SK-N-SH treated with all-trans-retinoic acid at 6 μM for 48 hours (cell line): ENCODE measurements around the gene PRRC1.

Experiments
- ATAC-seq: fragments of 200-7000 bp; cut with Tn5 transposase; 3 replicates; pipeline ENCODE4 v1.9.1; 2020; ENCODE audit warnings: mild to moderate bottlenecking, moderate library complexity
- ARNTL ChIP-seq: fragments of 450-650 bp; formaldehyde crosslinking; IDR thresholded peaks from 2 replicates; pipeline ENCODE4 v1.5.0; 2020; ENCODE audit warnings: low read depth, mild to moderate bottlenecking, moderate library complexity, borderline replicate concordance
- BACH2 ChIP-seq: fragments of 250-450 bp; sonication (Bioruptor Pico); IDR thresholded peaks from 2 replicates; pipeline ENCODE4 v1.9.0; 2021; ENCODE audit warnings: mild to moderate bottlenecking, borderline replicate concordance
- CSDC2 ChIP-seq: fragments of 250-450 bp; sonication (Bioruptor Pico); IDR thresholded peaks from 2 replicates; pipeline ENCODE4 v1.5.0; 2020; ENCODE audit warnings: mild to moderate bottlenecking, moderate library complexity
- ESRRG ChIP-seq: fragments of 250-450 bp; sonication (Bioruptor Pico); IDR thresholded peaks from 2 replicates; pipeline ENCODE4 v1.6.1; 2021; ENCODE audit warnings: mild to moderate bottlenecking
- ISL1 ChIP-seq: fragments of 250-450 bp; sonication (Bioruptor Pico); IDR thresholded peaks from 2 replicates; pipeline ENCODE4 v2.1.2; 2022; ENCODE audit warnings: mild to moderate bottlenecking, moderate library complexity
- OSR1 ChIP-seq: fragments of 250-450 bp; sonication (Bioruptor Pico); IDR thresholded peaks from 2 replicates; pipeline ENCODE4 v1.8.0; 2022; ENCODE audit warnings: moderate library complexity, mild to moderate bottlenecking, inconsistent platforms
- PATZ1 ChIP-seq: fragments of 250-450 bp; sonication (Bioruptor Pico); IDR thresholded peaks from 2 replicates; pipeline ENCODE4 v1.8.0; 2020; ENCODE audit warnings: mild to moderate bottlenecking, moderate library complexity, borderline replicate concordance
- POU6F1 ChIP-seq: fragments of 250-450 bp; sonication (Bioruptor Pico); IDR thresholded peaks from 2 replicates; pipeline ENCODE4 v1.8.0; 2021; ENCODE audit warnings: low read depth, mild to moderate bottlenecking, moderate library complexity, borderline replicate concordance
- PPARA ChIP-seq: fragments of 250-450 bp; sonication (Bioruptor Pico); IDR thresholded peaks from 2 replicates; pipeline ENCODE4 v1.5.0; 2020; ENCODE audit warnings: mild to moderate bottlenecking, borderline replicate concordance
- RARB ChIP-seq: fragments of 250-450 bp; sonication (Bioruptor Pico); IDR thresholded peaks from 2 replicates; pipeline ENCODE4 v1.8.0; 2021; ENCODE audit warnings: mild to moderate bottlenecking, moderate library complexity
- SNAI2 ChIP-seq: fragments of 250-450 bp; sonication (Bioruptor Pico); IDR thresholded peaks from 2 replicates; pipeline ENCODE4 v1.5.0; 2020; ENCODE audit warnings: mild to moderate bottlenecking, moderate library complexity
- TCF4 ChIP-seq: fragments of 250-450 bp; sonication (Bioruptor Pico); IDR thresholded peaks from 2 replicates; pipeline ENCODE4 v1.8.0; 2021; ENCODE audit warnings: mild to moderate bottlenecking, moderate library complexity, borderline replicate concordance
- TOX ChIP-seq: fragments of 250-450 bp; sonication (Bioruptor Pico); IDR thresholded peaks from 2 replicates; pipeline ENCODE4 v1.8.0; 2021; ENCODE audit warnings: mild to moderate bottlenecking, moderate library complexity, borderline replicate concordance
- TSHZ2 ChIP-seq: fragments of 250-450 bp; sonication (Bioruptor Pico); IDR thresholded peaks from 2 replicates; pipeline ENCODE4 v1.5.0; 2020; ENCODE audit warnings: mild to moderate bottlenecking, moderate library complexity
- ZC3H10 ChIP-seq: fragments of 250-450 bp; sonication (Bioruptor Pico); IDR thresholded peaks from 2 replicates; pipeline ENCODE4 v1.5.1; 2021; ENCODE audit warnings: mild to moderate bottlenecking, moderate library complexity
- ZFP3 ChIP-seq: fragments of 250-450 bp; sonication (Bioruptor Pico); IDR thresholded peaks from 2 replicates; pipeline ENCODE4 v1.5.0; 2020; ENCODE audit warnings: mild to moderate bottlenecking, moderate library complexity
- ZFP30 ChIP-seq: fragments of 450-650 bp; formaldehyde crosslinking; IDR thresholded peaks from 2 replicates; pipeline ENCODE4 v1.5.0; 2022; ENCODE audit warnings: mild to moderate bottlenecking, moderate library complexity
- ZNF565 ChIP-seq: fragments of 450-650 bp; formaldehyde crosslinking; conservative IDR thresholded peaks from 2 replicates; pipeline ENCODE4 v1.5.0; 2020; ENCODE audit warnings: low read depth, mild to moderate bottlenecking, moderate library complexity
- ZNF70 ChIP-seq: fragments of 450-650 bp; formaldehyde crosslinking; IDR thresholded peaks from 2 replicates; pipeline ENCODE4 v1.5.0; 2020; ENCODE audit warnings: mild to moderate bottlenecking, moderate library complexity
- ZNF8 ChIP-seq: fragments of 450-650 bp; formaldehyde crosslinking; IDR thresholded peaks from 2 replicates; pipeline ENCODE4 v1.5.0; 2020; ENCODE audit warnings: mild to moderate bottlenecking, moderate library complexity
- TF ChIP-seq, protein P1 (sequence below): fragments of 250-450 bp; sonication (Bioruptor Pico); IDR thresholded peaks from 2 replicates; pipeline ENCODE4 v1.5.1; 2021; ENCODE audit warnings: mild to moderate bottlenecking, moderate library complexity

The PRRC1 gene

GRCh38 chr5:127586066-127586770 is 68.8 kb downstream of the PRRC1 start:
- TF ChIP-seq OSR1, result no peak
- TF ChIP-seq ZNF565 (CRISPR knock-in tag), result no peak
- no peak for TF ChIP-seq BACH2
- no peak for TF ChIP-seq ZFP30 (CRISPR knock-in tag)
- TF ChIP-seq ESRRG (CRISPR knock-in tag), result no peak
- TF ChIP-seq ZNF70 (CRISPR knock-in tag), result no peak
- TF ChIP-seq PATZ1 (CRISPR knock-in tag), result no peak
- no peak for TF ChIP-seq SNAI2
- no peak for TF ChIP-seq ZNF8 (CRISPR knock-in tag)
- no peak for TF ChIP-seq ARNTL (CRISPR knock-in tag)
- TF ChIP-seq ZFP3 (CRISPR knock-in tag), result no peak
- TF ChIP-seq, protein P1, sequence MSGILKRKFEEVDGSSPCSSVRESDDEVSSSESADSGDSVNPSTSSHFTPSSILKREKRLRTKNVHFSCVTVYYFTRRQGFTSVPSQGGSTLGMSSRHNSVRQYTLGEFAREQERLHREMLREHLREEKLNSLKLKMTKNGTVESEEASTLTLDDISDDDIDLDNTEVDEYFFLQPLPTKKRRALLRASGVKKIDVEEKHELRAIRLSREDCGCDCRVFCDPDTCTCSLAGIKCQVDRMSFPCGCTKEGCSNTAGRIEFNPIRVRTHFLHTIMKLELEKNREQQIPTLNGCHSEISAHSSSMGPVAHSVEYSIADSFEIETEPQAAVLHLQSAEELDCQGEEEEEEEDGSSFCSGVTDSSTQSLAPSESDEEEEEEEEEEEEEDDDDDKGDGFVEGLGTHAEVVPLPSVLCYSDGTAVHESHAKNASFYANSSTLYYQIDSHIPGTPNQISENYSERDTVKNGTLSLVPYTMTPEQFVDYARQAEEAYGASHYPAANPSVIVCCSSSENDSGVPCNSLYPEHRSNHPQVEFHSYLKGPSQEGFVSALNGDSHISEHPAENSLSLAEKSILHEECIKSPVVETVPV (CRISPR knock-in tag), result no peak
- no peak for ATAC-seq

GRCh38 chr5:127586811-127587210 is 69.4 kb downstream of the PRRC1 start:
- no peak for TF ChIP-seq TCF4 (CRISPR knock-in tag)
- TF ChIP-seq PATZ1 (CRISPR knock-in tag), result no peak
- no peak for TF ChIP-seq ZC3H10
- no peak for TF ChIP-seq ZFP30 (CRISPR knock-in tag)
- no peak for TF ChIP-seq CSDC2
- no peak for TF ChIP-seq PPARA (CRISPR knock-in tag)
- no peak for TF ChIP-seq SNAI2
- no peak for TF ChIP-seq ZNF70 (CRISPR knock-in tag)
- no peak for TF ChIP-seq TOX (CRISPR knock-in tag)
- TF ChIP-seq, protein P1 (CRISPR knock-in tag), result no peak
- TF ChIP-seq RARB (CRISPR knock-in tag), result no peak
- no peak for TF ChIP-seq ISL1 (CRISPR knock-in tag)
- no peak for TF ChIP-seq TSHZ2
- no peak for TF ChIP-seq ESRRG (CRISPR knock-in tag)
- TF ChIP-seq POU6F1 (CRISPR knock-in tag), result no peak
- no peak for ATAC-seq
